Neutrophil (primary cell): ENCODE data around the gene PITHD1.

Source experiments
- H3K27ac ChIP-seq: fragments of 200-600 bp; sonication (generic); 2 replicates; pipeline ENCODE4 v1.5.1; 2016; ENCODE audit warnings: mild to moderate bottlenecking, moderate library complexity
- H3K27me3 ChIP-seq: fragments of 200-600 bp; sonication (generic); 2 replicates; pipeline ENCODE4 v1.6.0; 2016; ENCODE audit warnings: mild to moderate bottlenecking
- H3K36me3 ChIP-seq: fragments of 200-600 bp; sonication (generic); 2 replicates; pipeline ENCODE4 v1.5.1; 2017
- H3K4me1 ChIP-seq, 2 experiments: fragments of 200-600 bp in 1 of 2; sonication (generic) in 1 of 2; 1 replicate in 1 of 2; 2 replicates in 1 of 2; pipeline versions ENCODE4 v1.5.1 to v1.6.1; 2013 to 2016; ENCODE audit warnings: low read depth in 1 of 2, low read length in 1 of 2, mild to moderate bottlenecking in 1 of 2, moderate library complexity in 1 of 2; ENCODE audit not compliant: control insufficient read depth in 1 of 2, insufficient read depth in 1 of 2
- H3K4me3 ChIP-seq, 2 experiments: fragments of 200-600 bp in 1 of 2; sonication (generic) in 1 of 2; 1 replicate in 1 of 2; 2 replicates in 1 of 2; pipeline ENCODE4 v1.5.1; 2013 to 2016; ENCODE audit warnings: low read depth in 1 of 2, low read length in 1 of 2, mild to moderate bottlenecking in 1 of 2, moderate library complexity in 1 of 2
- H3K9me3 ChIP-seq: fragments of 200-600 bp; sonication (generic); 2 replicates; pipeline ENCODE4 v1.5.1; 2016
- CTCF ChIP-seq: fragments of 200-600 bp; sonication (generic); IDR thresholded peaks from 2 replicates; pipeline ENCODE4 v1.5.1; 2016; ENCODE audit warnings: antibody characterized with exemption

Gene PITHD1

GRCh38 chr1:23795676-23796465, 17.7 kb downstream of the PITHD1 start:
- Histone ChIP-seq H3K9me3 (no peaks in the 10 kb centered on the region), H3K27ac (no peak overlapping the region), H3K4me1 (peaks cover 25 to 29% of the 10 kb centered on the region in 2 experiments), H3K36me3 (peaks cover 60% of the 10 kb centered on the region), H3K27me3 (no peaks in the 10 kb centered on the region), H3K4me3 (no peak overlapping the region)
- TF ChIP-seq CTCF, result no peak

GRCh38 chr1:23796466-23797271, 18.5 kb downstream of the PITHD1 start:
- Histone ChIP-seq H3K27me3 (no peaks in the 10 kb centered on the region), H3K9me3 (no peaks in the 10 kb centered on the region), H3K27ac (no peak overlapping the region), H3K4me1 (peaks cover 27 to 31% of the 10 kb centered on the region in 2 experiments), H3K36me3 (peaks cover 60% of the 10 kb centered on the region), H3K4me3 (no peak overlapping the region)
- TF ChIP-seq CTCF, result no peak

- no peak overlapping the region for H3K27ac ChIP-seq
- H3K9me3 ChIP-seq, result no peaks in the 10 kb centered on the region
- no peaks in the 10 kb centered on the region for H3K27me3 ChIP-seq
- H3K4me1 ChIP-seq, result peaks cover 19 to 23% of the 10 kb centered on the region in 2 experiments
- TF ChIP-seq CTCF, result no peak
- H3K4me3 ChIP-seq, result no peak overlapping the region
- H3K36me3 ChIP-seq, result peaks cover 60% of the 10 kb centered on the region
Measured at GRCh38 chr1:23797478-23798448, 19.5 kb downstream of the PITHD1 start.

GRCh38 chr1:23798662-23799142, 20.5 kb downstream of the PITHD1 start:
- Histone ChIP-seq H3K36me3 (peaks cover 53% of the 10 kb centered on the region), H3K9me3 (no peaks in the 10 kb centered on the region), H3K4me3 (no peak overlapping the region), H3K27me3 (no peaks in the 10 kb centered on the region), H3K27ac (no peak overlapping the region), H3K4me1 (peaks cover 19 to 23% of the 10 kb centered on the region in 2 experiments)
- TF ChIP-seq CTCF, result no peak

- H3K27ac ChIP-seq, result peak overlapping the region; percentile 90
- peaks cover 53% of the 10 kb centered on the region for H3K36me3 ChIP-seq
- H3K9me3 ChIP-seq, result no peaks in the 10 kb centered on the region
- H3K27me3 ChIP-seq, result no peaks in the 10 kb centered on the region
- TF ChIP-seq CTCF, result no peak
- peaks cover 19 to 23% of the 10 kb centered on the region in 2 experiments for H3K4me1 ChIP-seq
- H3K4me3 ChIP-seq, result peak overlapping the region; percentile 87 to 97
Measured at GRCh38 chr1:23799255-23799569, 21.0 kb downstream of the PITHD1 start.
